ENCODE results near the gene REELD1. TPM values are rescaled to one million over a fixed set of nuclear protein-coding genes. Genes with fewer than 3 reads are reported as not detected.

REELD1 gene
- total and polyA plus RNA-seq, 2 of the 4 experiments (the other 2 are of a cell fraction): not detected

DNA sequence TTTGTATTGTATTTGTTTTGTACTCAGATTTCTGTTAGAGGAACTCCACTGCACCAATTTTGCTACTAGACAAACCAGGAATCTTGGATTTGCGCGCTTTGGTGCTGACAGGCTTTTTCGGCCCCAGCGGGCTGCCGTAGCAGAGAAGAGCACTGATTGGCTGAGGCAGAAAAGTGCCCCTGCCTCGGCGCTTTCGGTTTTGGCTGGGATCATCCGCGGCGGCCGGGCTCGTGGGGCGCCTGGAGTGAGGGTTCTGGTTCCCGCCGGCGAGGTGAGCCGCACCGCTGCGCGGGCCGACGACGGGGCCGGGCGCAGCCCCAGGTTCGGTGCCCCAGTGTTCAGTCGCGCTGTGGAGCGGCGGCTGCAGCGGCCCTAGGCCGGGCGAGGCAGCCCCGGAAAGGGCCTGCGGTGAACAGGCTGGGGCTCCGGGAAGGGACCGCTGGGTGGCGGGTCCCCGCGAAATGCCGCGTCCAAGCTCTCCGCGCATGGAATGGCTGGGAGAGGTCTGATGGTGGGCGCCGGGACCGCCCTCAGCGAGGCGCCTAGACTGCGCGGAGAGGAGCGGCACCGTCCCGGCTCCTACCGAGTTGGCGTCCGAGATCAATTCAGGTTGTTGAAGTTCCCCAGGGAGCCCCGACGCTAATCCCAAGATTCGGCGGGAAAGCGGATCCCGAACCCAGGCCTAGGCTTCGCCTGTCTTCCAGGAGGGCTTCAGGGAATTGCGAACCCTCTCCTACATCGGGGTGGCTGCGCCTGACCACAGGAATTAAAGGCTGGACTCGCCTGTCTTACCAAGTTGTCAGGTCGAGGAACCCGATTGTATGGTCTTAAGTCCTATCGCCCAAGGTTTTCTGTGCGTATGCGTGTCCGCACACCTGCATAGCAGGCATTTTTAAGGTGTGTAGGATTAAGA, 38.5 kb upstream of the REELD1 start, which contains the start of gene LSM6 (continued):
- TF ChIP-seq BHLHE40 (IDR thresholded peaks at IDR 0.05; ENCODE audit: low read depth, low read length) (no peak), MAZ (IDR thresholded peaks at IDR 0.05; ENCODE audit: borderline replicate concordance, low read depth, low read length) (peak; percentile 35; the same call in 1 of the 2 replicates), FOS (IDR thresholded peaks at IDR 0.05; ENCODE audit: low read depth, low read length) (no peak)

GRCh38 chr4:146176891-146177290, 37.4 kb upstream of the REELD1 start:
- Histone ChIP-seq H2AFZ (replicated peaks; ENCODE audit: low read length, poor library complexity) (no peak overlapping the region), H4K20me1 (ENCODE audit: insufficient read depth, low read length) (peaks cover 5% of the 10 kb centered on the region; the same call in 1 of the 2 replicates), H4K5ac (ENCODE audit: low read depth, low read length) (no peak overlapping the region), H2BK5ac (ENCODE audit: low read depth, low read length, poor library complexity, severe bottlenecking) (no peak overlapping the region), H4K8ac (ENCODE audit: low read depth in 2 of 2, low read length in 2 of 2) (peak overlapping the region in 1 of 2 experiments; percentile 23; a peak in 1 of 4 replicates), H3K14ac (replicated peaks; ENCODE audit: low read depth, low read length) (0 out of 2 replicates have a peak overlapping the region, but pooled peaks have one; percentile 16), H2AK5ac (ENCODE audit: low read depth, low read length) (no peak overlapping the region), H2AK9ac (replicated peaks; ENCODE audit: low read depth, low read length, poor library complexity) (no peak overlapping the region), H2BK20ac (ENCODE audit: low read depth, low read length) (no peak overlapping the region), H2BK120ac (ENCODE audit: low read depth, low read length) (no peak overlapping the region), H3K9me3 (ENCODE audit: control insufficient read depth, insufficient read depth, low read length) (no peaks in the 10 kb centered on the region), H3K27ac (ENCODE audit: insufficient read depth, low read length) (no peak overlapping the region), H3K4me1 (ENCODE audit: control insufficient read depth, insufficient read depth, low read length) (peaks cover 3% of the 10 kb centered on the region; the same call in 1 of the 2 replicates), H3K9me1 (ENCODE audit: insufficient read depth, low read length) (peaks cover 4% of the 10 kb centered on the region; the same call in 1 of the 2 replicates), H3K23ac (ENCODE audit: low read depth, low read length) (0 out of 2 replicates have a peak overlapping the region, but pooled peaks have one; percentile 28), H3K18ac (ENCODE audit: low read depth, low read length) (no peak overlapping the region), H3K4ac (ENCODE audit: low read depth, low read length) (0 out of 2 replicates have a peak overlapping the region, but pooled peaks have one; percentile 6), H4K91ac (ENCODE audit: insufficient read depth, low read depth, low read length) (no peak overlapping the region), H3K4me3 (ENCODE audit: insufficient read depth, low read depth, low read length) (no peak overlapping the region), H3K9ac (ENCODE audit: low read depth, low read length) (no peak overlapping the region), H3K27me3 (ENCODE audit: control insufficient read depth, insufficient read depth, low read length) (no peaks in the 10 kb centered on the region), H3K36me3 (ENCODE audit: control insufficient read depth, insufficient read depth, low read length) (no peaks in the 10 kb centered on the region; the same call in 1 of the 2 replicates), H2BK15ac (ENCODE audit: low read depth, low read length) (no peak overlapping the region), H3K79me1 (ENCODE audit: low read depth in 1 of 2, low read length in 2 of 2) (peaks cover 21 to 26% of the 10 kb centered on the region in 2 experiments), H3K56ac (ENCODE audit: extremely low read depth, insufficient read depth, low read length) (no peak overlapping the region), H3K4me2 (ENCODE audit: low read depth, low read length) (peak overlapping the region; percentile 42; the same call in 1 of the 2 replicates)
- ATAC-seq (ENCODE audit: low read depth) (no peak), DNase-seq (no peak)
- intact Hi-C loops (cut with micrococcal nuclease): loop anchor here (5.0 kb wide), 1 partner anchor 240 kb away; the partner anchor contains the start of gene ZNF827
- dilution Hi-C loops (cut with HindIII; ENCODE audit: low sequenced_read_pairs, unreplicated experiment): no loop called here
- no TSS peak for BruUV-seq (replicated peaks)
- ChIA-PET POLR2A (ENCODE audit: unreplicated experiment) (no interaction called here), CTCF (no interaction called here)
- no peak for TF ChIP-seq CHD1 (IDR thresholded peaks at IDR 0.05; ENCODE audit: low read depth, low read length)
- TF ChIP-seq, protein P1, sequence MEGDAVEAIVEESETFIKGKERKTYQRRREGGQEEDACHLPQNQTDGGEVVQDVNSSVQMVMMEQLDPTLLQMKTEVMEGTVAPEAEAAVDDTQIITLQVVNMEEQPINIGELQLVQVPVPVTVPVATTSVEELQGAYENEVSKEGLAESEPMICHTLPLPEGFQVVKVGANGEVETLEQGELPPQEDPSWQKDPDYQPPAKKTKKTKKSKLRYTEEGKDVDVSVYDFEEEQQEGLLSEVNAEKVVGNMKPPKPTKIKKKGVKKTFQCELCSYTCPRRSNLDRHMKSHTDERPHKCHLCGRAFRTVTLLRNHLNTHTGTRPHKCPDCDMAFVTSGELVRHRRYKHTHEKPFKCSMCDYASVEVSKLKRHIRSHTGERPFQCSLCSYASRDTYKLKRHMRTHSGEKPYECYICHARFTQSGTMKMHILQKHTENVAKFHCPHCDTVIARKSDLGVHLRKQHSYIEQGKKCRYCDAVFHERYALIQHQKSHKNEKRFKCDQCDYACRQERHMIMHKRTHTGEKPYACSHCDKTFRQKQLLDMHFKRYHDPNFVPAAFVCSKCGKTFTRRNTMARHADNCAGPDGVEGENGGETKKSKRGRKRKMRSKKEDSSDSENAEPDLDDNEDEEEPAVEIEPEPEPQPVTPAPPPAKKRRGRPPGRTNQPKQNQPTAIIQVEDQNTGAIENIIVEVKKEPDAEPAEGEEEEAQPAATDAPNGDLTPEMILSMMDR (conservative IDR thresholded peaks at IDR 0.05; ENCODE audit: low read depth, low read length): no peak
- no peak for TF ChIP-seq MAFK (IDR thresholded peaks at IDR 0.05; ENCODE audit: low read depth, low read length)
- TF ChIP-seq RAD21 (IDR thresholded peaks at IDR 0.05; ENCODE audit: low read length): no peak
- no peak for TF ChIP-seq RCOR1 (IDR thresholded peaks at IDR 0.05; ENCODE audit: insufficient replicate concordance, low read length)
- no peak for TF ChIP-seq RFX5 (IDR thresholded peaks at IDR 0.05; ENCODE audit: low read depth, low read length)
- WGBS, 2 experiments (ENCODE audit: extremely low coverage in 2 of 2, insufficient read length in 1 of 2): no CpG with 5 or more reads among the region's 2 CpGs
- in situ Hi-C loops (cut with MboI; ENCODE audit: low sequenced_read_pairs): no loop called here

All from IMR-90 (cell line).